Body of pancreas (tissue), 4 donors: Measurements from ENCODE around the gene SGTA. TPM values are rescaled to one million over a fixed set of nuclear protein-coding genes. Genes with fewer than 3 reads are reported as not detected.

Experiments
- ATAC-seq: fragments of 150-250 bp; one replicate; pipeline ENCODE4 v1.9.1; 2016
- DNase-seq, 4 donors: peaks; one replicate each; pipeline ENCODE4 v3.0.0-alpha.2; 2019
- H3K27ac ChIP-seq, 4 donors: fragments of 200-600 bp; sonication (generic); 1 replicate in 3 of 4; 2 replicates in 1 of 4; pipeline versions ENCODE4 v1.5.1 to v1.6.1; 2016 to 2019; ENCODE audit warnings: mild to moderate bottlenecking in 1 of 4, mixed read lengths in 1 of 4, moderate library complexity in 1 of 4
- H3K27me3 ChIP-seq, 2 donors: fragments of 200-600 bp; sonication (generic); one replicate each; pipeline ENCODE4 v1.6.0; 2016; ENCODE audit warnings: mild to moderate bottlenecking in 1 of 2
- H3K36me3 ChIP-seq, 2 donors: fragments of 200-600 bp; sonication (generic); replicated peaks in 1 of 2; 2 replicates each; pipeline ENCODE4 v1.5.1; 2016; ENCODE audit warnings: low read depth in 2 of 2; ENCODE audit not compliant: insufficient read depth in 1 of 2
- H3K4me1 ChIP-seq: fragments of 200-600 bp; sonication (generic); one replicate; pipeline ENCODE4 v1.6.0; 2016
- H3K4me3 ChIP-seq, 2 donors: fragments of 200-600 bp; sonication (generic); 1 replicate in 1 of 2; 2 replicates in 1 of 2; pipeline ENCODE4 v1.5.1; 2016 to 2019
- H3K9me3 ChIP-seq, 3 donors: fragments of 200-600 bp; sonication (generic); 1 replicate in 2 of 3; 2 replicates in 1 of 3; pipeline ENCODE4 v1.5.1; 2016
- POLR2A ChIP-seq, 3 donors: fragments of 450-650 bp; IDR thresholded peaks; one replicate each; pipeline ENCODE4 v1.6.1; 2016; ENCODE audit warnings: antibody characterized with exemption in 3 of 3, mild to moderate bottlenecking in 2 of 3
- WGBS, 2 donors: methylation state at CpG; one replicate each; pipeline ENCODE4 v1.1.5; 2017; 5-methylcytosine and 5-hydroxymethylcytosine counted together
- intact Hi-C: fragments of 100-400 bp; cut with DNase I; formaldehyde crosslinking; loops from one replicate; pipeline ENCODE4 v1.15.1; 2023
- total RNA-seq, 2 donors: library from RNA; depleted of rRNA; stranded (reverse); fragments of >200 nt; gene quantifications; one replicate each; pipeline ENCODE4 v1.1.0, GENCODE V29; 2016
- TF ChIP-seq, protein P1 (sequence below), 7 experiments: fragments of 450-650 bp in 4 of 7; fragments of 200-600 bp in 3 of 7; sonication (generic) in 3 of 7; IDR thresholded peaks; one replicate each; pipeline ENCODE4 v1.5.1; 2016 to 2019; ENCODE audit warnings: antibody characterized with exemption in 7 of 7

SGTA gene
- total RNA-seq, 2 donors from 2014 or later, result 24.6 to 41.5 TPM

DNA sequence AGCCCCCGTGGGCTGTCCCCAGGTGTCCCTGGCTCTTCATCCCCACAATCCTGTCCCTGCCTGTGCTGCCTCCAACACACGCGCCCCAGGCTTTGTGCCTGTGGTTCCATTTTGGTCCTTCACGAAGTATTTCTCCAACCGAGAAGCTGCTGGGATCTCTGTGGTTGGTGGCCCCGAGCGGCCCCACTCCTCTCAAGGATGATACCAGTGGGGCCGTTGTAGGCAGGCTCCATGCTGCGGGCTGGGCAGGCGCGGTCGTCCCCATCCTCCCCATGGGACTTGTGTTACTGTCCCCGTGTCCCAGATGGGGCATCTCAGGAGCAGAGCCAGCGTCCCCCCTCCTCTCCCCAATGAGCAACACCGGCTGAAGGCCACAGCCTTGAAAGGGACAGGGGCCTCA, 32.9 kb upstream of the SGTA start:
- DNase-seq, result no peak
- 78 to 85% methylated on average over 6 to 15 of the region's 15 CpGs for WGBS, 2 donors
- ATAC-seq, result no peak
- no peak for TF ChIP-seq POLR2A (IDR thresholded peaks at IDR 0.05)
- TF ChIP-seq, protein P1, sequence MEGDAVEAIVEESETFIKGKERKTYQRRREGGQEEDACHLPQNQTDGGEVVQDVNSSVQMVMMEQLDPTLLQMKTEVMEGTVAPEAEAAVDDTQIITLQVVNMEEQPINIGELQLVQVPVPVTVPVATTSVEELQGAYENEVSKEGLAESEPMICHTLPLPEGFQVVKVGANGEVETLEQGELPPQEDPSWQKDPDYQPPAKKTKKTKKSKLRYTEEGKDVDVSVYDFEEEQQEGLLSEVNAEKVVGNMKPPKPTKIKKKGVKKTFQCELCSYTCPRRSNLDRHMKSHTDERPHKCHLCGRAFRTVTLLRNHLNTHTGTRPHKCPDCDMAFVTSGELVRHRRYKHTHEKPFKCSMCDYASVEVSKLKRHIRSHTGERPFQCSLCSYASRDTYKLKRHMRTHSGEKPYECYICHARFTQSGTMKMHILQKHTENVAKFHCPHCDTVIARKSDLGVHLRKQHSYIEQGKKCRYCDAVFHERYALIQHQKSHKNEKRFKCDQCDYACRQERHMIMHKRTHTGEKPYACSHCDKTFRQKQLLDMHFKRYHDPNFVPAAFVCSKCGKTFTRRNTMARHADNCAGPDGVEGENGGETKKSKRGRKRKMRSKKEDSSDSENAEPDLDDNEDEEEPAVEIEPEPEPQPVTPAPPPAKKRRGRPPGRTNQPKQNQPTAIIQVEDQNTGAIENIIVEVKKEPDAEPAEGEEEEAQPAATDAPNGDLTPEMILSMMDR (IDR thresholded peaks at IDR 0.05), result no peak
- Histone ChIP-seq H3K4me3 (no peak overlapping the region), H3K9me3 (no peaks in the 10 kb centered on the region), H3K27me3 (no peaks in the 10 kb centered on the region), H3K36me3 (no peaks in the 10 kb centered on the region), H3K4me1 (peaks cover 7% of the 10 kb centered on the region), H3K27ac (no peak overlapping the region)
- intact Hi-C loops, result no loop called here

- ATAC-seq, result no peak
- no peaks in the 10 kb centered on the region for H3K36me3 ChIP-seq
- no peak for DNase-seq
- H3K4me1 ChIP-seq, result no peaks in the 10 kb centered on the region
- TF ChIP-seq, protein P1 (IDR thresholded peaks at IDR 0.05), result no peak
- TF ChIP-seq POLR2A (IDR thresholded peaks at IDR 0.05), result no peak
- H3K9me3 ChIP-seq, result no peaks in the 10 kb centered on the region
- H3K27me3 ChIP-seq, result no peaks in the 10 kb centered on the region
- no peak overlapping the region for H3K4me3 ChIP-seq
- intact Hi-C loops, result no loop called here
- 83 to 94% methylated on average over 7 to 13 of the region's 13 CpGs for WGBS, 2 donors
- H3K27ac ChIP-seq, result no peak overlapping the region
Measured at GRCh38 chr19:2815191-2815614, 32.1 kb upstream of the SGTA start.

DNA sequence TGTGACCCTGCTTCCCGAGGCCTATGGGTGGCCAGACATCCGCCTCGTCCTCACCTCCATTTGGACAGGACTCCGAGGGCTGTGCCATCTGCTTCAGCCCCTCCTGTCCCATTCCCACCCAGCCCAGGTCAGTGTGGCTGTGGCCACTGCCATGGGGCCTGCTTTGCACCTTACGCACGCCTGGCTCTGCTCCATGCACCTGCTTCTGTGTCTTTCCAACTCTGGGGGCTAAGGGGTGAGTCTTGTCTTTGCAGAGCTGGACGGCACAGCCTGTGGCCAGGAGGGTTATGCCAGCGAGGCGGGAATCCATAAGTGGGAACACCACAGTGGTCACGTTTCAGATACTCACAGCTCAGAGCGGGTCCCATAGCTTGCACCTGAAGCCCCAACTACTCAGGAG, 31.4 kb upstream of the SGTA start:
- Histone ChIP-seq H3K4me3 (no peak overlapping the region), H3K9me3 (no peaks in the 10 kb centered on the region), H3K27me3 (no peaks in the 10 kb centered on the region), H3K4me1 (no peaks in the 10 kb centered on the region), H3K27ac (no peak overlapping the region), H3K36me3 (no peaks in the 10 kb centered on the region)
- TF ChIP-seq POLR2A (IDR thresholded peaks at IDR 0.05), result no peak
- TF ChIP-seq, protein P1 (IDR thresholded peaks at IDR 0.05), result no peak
- intact Hi-C loops, result no loop called here
- DNase-seq (no peak), ATAC-seq (no peak)
- WGBS, 2 donors, result 92 to 97% methylated on average over 6 to 11 of the region's 11 CpGs

- DNase-seq (no peak), ATAC-seq (no peak)
- Histone ChIP-seq H3K36me3 (peaks cover 0 to 3% of the 10 kb centered on the region in 2 donors), H3K27me3 (no peaks in the 10 kb centered on the region), H3K27ac (no peak overlapping the region), H3K4me3 (no peak overlapping the region), H3K9me3 (no peaks in the 10 kb centered on the region), H3K4me1 (no peaks in the 10 kb centered on the region)
- TF ChIP-seq, protein P1 (IDR thresholded peaks at IDR 0.05), result no peak
- no peak for TF ChIP-seq POLR2A (IDR thresholded peaks at IDR 0.05)
- intact Hi-C loops, result no loop called here
- WGBS, 2 donors, result 89 to 92% methylated on average over 18 to 31 of the region's 35 CpGs
Measured at GRCh38 chr19:2813235-2814160, 30.4 kb upstream of the SGTA start.
